Transverse colon (tissue), 4 donors: ENCODE results near the gene KRTAP2-3.

Experiments
- POLR2A ChIP-seq: fragments of 450-650 bp; IDR thresholded peaks from one replicate; pipeline ENCODE4 v1.6.1; 2016; ENCODE audit warnings: antibody characterized with exemption, mild to moderate bottlenecking, moderate library complexity
- POLR2AphosphoS5 ChIP-seq, 3 donors: sonication (generic); formaldehyde crosslinking; IDR thresholded peaks; one replicate each; pipeline ENCODE4 v1.6.1; 2016; ENCODE audit warnings: antibody characterized with exemption in 3 of 3
- TF ChIP-seq, protein P1 (sequence below), 5 experiments: fragments of 200-600 bp in 3 of 5; fragments of 450-650 bp in 2 of 5; sonication (generic) in 3 of 5; IDR thresholded peaks; 1 replicate in 2 of 5; 2 replicates in 3 of 5; pipeline ENCODE4 v1.5.1; 2016 to 2017; ENCODE audit warnings: antibody characterized with exemption in 5 of 5, inconsistent platforms in 3 of 5, mild to moderate bottlenecking in 2 of 5, moderate library complexity in 1 of 5

- TF ChIP-seq POLR2AphosphoS5 (IDR thresholded peaks at IDR 0.05) (no peak), POLR2A (no peak)
- TF ChIP-seq, protein P1, sequence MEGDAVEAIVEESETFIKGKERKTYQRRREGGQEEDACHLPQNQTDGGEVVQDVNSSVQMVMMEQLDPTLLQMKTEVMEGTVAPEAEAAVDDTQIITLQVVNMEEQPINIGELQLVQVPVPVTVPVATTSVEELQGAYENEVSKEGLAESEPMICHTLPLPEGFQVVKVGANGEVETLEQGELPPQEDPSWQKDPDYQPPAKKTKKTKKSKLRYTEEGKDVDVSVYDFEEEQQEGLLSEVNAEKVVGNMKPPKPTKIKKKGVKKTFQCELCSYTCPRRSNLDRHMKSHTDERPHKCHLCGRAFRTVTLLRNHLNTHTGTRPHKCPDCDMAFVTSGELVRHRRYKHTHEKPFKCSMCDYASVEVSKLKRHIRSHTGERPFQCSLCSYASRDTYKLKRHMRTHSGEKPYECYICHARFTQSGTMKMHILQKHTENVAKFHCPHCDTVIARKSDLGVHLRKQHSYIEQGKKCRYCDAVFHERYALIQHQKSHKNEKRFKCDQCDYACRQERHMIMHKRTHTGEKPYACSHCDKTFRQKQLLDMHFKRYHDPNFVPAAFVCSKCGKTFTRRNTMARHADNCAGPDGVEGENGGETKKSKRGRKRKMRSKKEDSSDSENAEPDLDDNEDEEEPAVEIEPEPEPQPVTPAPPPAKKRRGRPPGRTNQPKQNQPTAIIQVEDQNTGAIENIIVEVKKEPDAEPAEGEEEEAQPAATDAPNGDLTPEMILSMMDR (IDR thresholded peaks at IDR 0.05), result no peak
Measured at GRCh38 chr17:41019415-41019814, 40.5 kb downstream of the KRTAP2-3 start.
